K562 (cell line): ENCODE data around the gene TPX2. TPM values are rescaled to one million over a fixed set of nuclear protein-coding genes. Genes with fewer than 3 reads are reported as not detected.

Source experiments
- ATAC-seq: fragments of 200-7000 bp; cut with Tn5 transposase; 3 replicates; pipeline ENCODE4 v1.9.1; 2020; ENCODE audit warnings: moderate library complexity
- BruUV-seq: library from RNA; stranded (reverse); fragments of 400-500 nt; replicated peaks from 2 replicates; lab custom pipeline; 2021; lab: Mats Ljungman, UMichigan
- CTCF ChIA-PET: fragments of 300-600 bp; formaldehyde crosslinking; extraction: SDS; loops from one replicate; lab custom pipeline; 2021; ENCODE audit warnings: low intra/inter-chr PET ratio; lab: Yijun Ruan, JAX
- POLR2A ChIA-PET: fragments of 300-600, 350-650 bp; sonication (Branson Sonifier 250); formaldehyde crosslinking; extraction: SDS; loops from one replicate; lab custom pipeline; 2021; ENCODE audit warnings: antibody characterized with exemption, inconsistent platforms; lab: Yijun Ruan, JAX
- DNase-seq, 4 experiments: peaks; one replicate each; pipeline versions ENCODE4 v3.0.0 to v3.0.0-alpha.2; 2011 to 2018; ENCODE audit warnings: low spot score in 3 of 4, mixed read lengths in 3 of 4; ENCODE audit errors: extremely low read depth in 1 of 4
- FAIRE-seq: peaks from 2 replicates; lab custom pipeline; 2011; peaks lifted over from hg19 to GRCh38; lab: Jason Lieb, UNC
- H2AFZ ChIP-seq: 2 replicates; pipeline ENCODE4 v1.6.0; 2011; ENCODE audit warnings: low read depth, low read length, control low read depth, inconsistent platforms
- H3K27ac ChIP-seq: fragments of 200-600 bp; 3 replicates; pipeline ENCODE4 v1.8.0; 2011; ENCODE audit warnings: low read depth, mild to moderate bottlenecking, control low read depth, inconsistent platforms, low read length, moderate library complexity, mixed read lengths; ENCODE audit errors: extremely low read depth
- H3K27me3 ChIP-seq, 2 experiments: fragments of 300-600 bp in 1 of 2; 2 replicates in 1 of 2; 3 replicates in 1 of 2; pipeline versions ENCODE4 v1.6.0 to v1.8.0; 2011; ENCODE audit warnings: inconsistent platforms in 2 of 2, low read length in 2 of 2, mild to moderate bottlenecking in 1 of 2, mixed read lengths in 1 of 2, moderate library complexity in 1 of 2; ENCODE audit not compliant: control insufficient read depth in 2 of 2, insufficient read depth in 2 of 2
- H3K36me3 ChIP-seq: fragments of 300-600 bp; 3 replicates; pipeline ENCODE4 v1.8.0; 2011; ENCODE audit warnings: mild to moderate bottlenecking, low read length, inconsistent platforms; ENCODE audit not compliant: control insufficient read depth, insufficient read depth
- H3K4me1 ChIP-seq, 2 experiments: fragments of 200-600 bp in 1 of 2; replicated peaks in 1 of 2; 2 replicates in 1 of 2; 3 replicates in 1 of 2; pipeline versions ENCODE4 v1.5.1 to v1.8.0; 2011; ENCODE audit warnings: inconsistent platforms in 2 of 2, low read length in 2 of 2, mild to moderate bottlenecking in 1 of 2, mixed read lengths in 1 of 2, moderate library complexity in 1 of 2; ENCODE audit not compliant: control insufficient read depth in 2 of 2, insufficient read depth in 2 of 2
- H3K4me2 ChIP-seq: 2 replicates; pipeline ENCODE4 v1.6.1; 2011; ENCODE audit warnings: low read length, control low read depth, inconsistent platforms, mixed read lengths; ENCODE audit not compliant: insufficient read depth
- H3K4me3 ChIP-seq: fragments of 200-600 bp; sonication (generic), shearing (Covaris generic); 2 replicates; pipeline ENCODE4 v1.5.1; 2016; ENCODE audit warnings: control low read depth, inconsistent platforms
- H3K79me2 ChIP-seq: fragments of 200-600 bp; 3 replicates; pipeline ENCODE4 v1.8.0; 2011; ENCODE audit warnings: low read length, inconsistent platforms; ENCODE audit not compliant: control insufficient read depth, insufficient read depth
- H3K9ac ChIP-seq, 2 experiments: 2 replicates each; pipeline versions ENCODE4 v1.6.0 to v1.6.1; 2011; ENCODE audit warnings: low read depth in 2 of 2, low read length in 2 of 2, control low read depth in 1 of 2, inconsistent platforms in 1 of 2, mild to moderate bottlenecking in 1 of 2, mixed read lengths in 1 of 2; ENCODE audit not compliant: insufficient read depth in 1 of 2
- H3K9me1 ChIP-seq: one replicate; pipeline ENCODE4 v1.6.0; 2011; ENCODE audit warnings: inconsistent platforms, mild to moderate bottlenecking, low read length, moderate library complexity; ENCODE audit not compliant: control insufficient read depth, insufficient read depth
- H3K9me3 ChIP-seq: replicated peaks from 2 replicates; pipeline ENCODE4 v1.5.1; 2011; ENCODE audit warnings: low read depth, low read length, inconsistent platforms; ENCODE audit not compliant: control insufficient read depth, insufficient read depth
- H4K20me1 ChIP-seq: replicated peaks from 2 replicates; pipeline ENCODE4 v1.6.1; 2011; ENCODE audit warnings: low read length, inconsistent platforms, mixed read lengths; ENCODE audit not compliant: control insufficient read depth, insufficient read depth
- GTF2F1 ChIP-seq: IDR thresholded peaks from 2 replicates; pipeline ENCODE4 v1.6.1; 2011; ENCODE audit warnings: low read depth, low read length, improper control_type of control experiment
- HDAC6 ChIP-seq: IDR thresholded peaks from 2 replicates; pipeline ENCODE4 v1.6.1; 2012; ENCODE audit warnings: low read depth, mild to moderate bottlenecking, control low read depth, inconsistent platforms, low read length, moderate library complexity
- LEF1 ChIP-seq: fragments of 450-650 bp; IDR thresholded peaks from 2 replicates; pipeline ENCODE4 v1.6.1; 2016; ENCODE audit warnings: mild to moderate bottlenecking
- MNT ChIP-seq, 2 experiments: fragments of 450-650 bp; conservative IDR thresholded peaks; 2 replicates each; pipeline ENCODE4 v1.6.1; 2017; ENCODE audit warnings: mild to moderate bottlenecking in 2 of 2, moderate library complexity in 2 of 2
- NR2F6 ChIP-seq: fragments of 450-650 bp; formaldehyde crosslinking; IDR thresholded peaks from 2 replicates; pipeline ENCODE4 v1.4.0; 2020; ENCODE audit warnings: mild to moderate bottlenecking
- PML ChIP-seq: IDR thresholded peaks from 2 replicates; pipeline ENCODE4 v1.6.1; 2012; ENCODE audit warnings: low read length, inconsistent platforms
- RBM14 ChIP-seq: fragments of 200-400 bp; formaldehyde crosslinking; IDR thresholded peaks from 2 replicates; pipeline ENCODE4 v1.6.1; 2018; ENCODE audit warnings: low read depth, mild to moderate bottlenecking, low read length, moderate library complexity, borderline replicate concordance; ENCODE audit not compliant: insufficient read depth
- RHOXF2B ChIP-seq: fragments of 250-450 bp; sonication (Bioruptor Pico); conservative IDR thresholded peaks from 2 replicates; pipeline ENCODE4 v1.5.1; 2021
- RNF2 ChIP-seq: sonication (generic); IDR thresholded peaks from 2 replicates; pipeline ENCODE4 v1.6.1; 2016
- TCF7 ChIP-seq: sonication (generic); IDR thresholded peaks from 2 replicates; pipeline ENCODE4 v1.6.1; 2016; ENCODE audit warnings: antibody characterized with exemption, borderline replicate concordance
- TSC22D4 ChIP-seq: fragments of 450-650 bp; IDR thresholded peaks from 2 replicates; pipeline ENCODE4 v1.6.1; 2016; ENCODE audit warnings: missing genetic modification characterization, missing biosample characterization, control low read depth
- ZC3H4 ChIP-seq: sonication (generic); formaldehyde crosslinking; IDR thresholded peaks from 2 replicates; pipeline ENCODE4 v1.9.0; 2021; ENCODE audit warnings: missing genetic modification reagents, borderline replicate concordance
- ZNF12 ChIP-seq: sonication (generic); formaldehyde crosslinking; IDR thresholded peaks from 2 replicates; pipeline ENCODE4 v1.4.0; 2020; ENCODE audit warnings: mild to moderate bottlenecking, missing genetic modification reagents
- ZNF146 ChIP-seq: IDR thresholded peaks from one replicate; pipeline ENCODE4 v1.6.1; 2018; ENCODE audit warnings: missing compliant biosample characterization; ENCODE audit not compliant: unreplicated experiment
- ZNF316 ChIP-seq: fragments of 450-650 bp; IDR thresholded peaks from 2 replicates; pipeline ENCODE4 v1.6.1; 2016
- ZNF592 ChIP-seq: fragments of 450-650 bp; IDR thresholded peaks from 2 replicates; pipeline ENCODE4 v1.6.1; 2017; ENCODE audit warnings: antibody characterized with exemption, mild to moderate bottlenecking
- WGBS: fragments of 100-300 bp; shearing (Covaris generic); methylation state at CpG from one replicate; pipeline ENCODE4 v1.1.6; 2016; ENCODE audit warnings: low coverage, mixed read lengths; ENCODE audit not compliant: insufficient coverage; ENCODE audit errors: missing lambda C conversion rate; 5-methylcytosine and 5-hydroxymethylcytosine counted together
- in situ Hi-C: fragments of 300-500 bp; cut with MboI; formaldehyde crosslinking; loops from 4 replicates; pipeline ENCODE4 v1.15.0; 2018; ENCODE audit warnings: inconsistent platforms, mixed read lengths
- intact Hi-C: fragments of 100-400 bp; cut with micrococcal nuclease; formaldehyde crosslinking; loops from 2 replicates; pipeline ENCODE4 v1.14.2; 2022
- polyA plus RNA-seq, 8 experiments: library from polyadenylated mRNA; depleted of rRNA in 4 of 8; stranded (reverse) in 5 of 8; unstranded in 3 of 8; fragments of >200 nt; fragmentation: Nextera tagmentation in 2 of 8; fragmentation: Illumina TruSeq in 1 of 8; extraction: Ambion mirVana in 2 of 8; extraction: Trizol in 1 of 8; gene quantifications; 2 replicates each; pipeline versions ENCODE4 v1.2.1 to v1.2.3, GENCODE V29; 2011 to 2014; ENCODE audit warnings: inconsistent platforms in 1 of 8, missing spikeins in 1 of 8
- total RNA-seq, 7 experiments: library from RNA; depleted of rRNA in 6 of 7; stranded (reverse); fragments of >200 nt in 6 of 7; fragmentation: Illumina TruSeq in 2 of 7; extraction: Trizol in 2 of 7; gene quantifications; 2 replicates each; pipeline versions ENCODE4 v1.2.1 to v1.2.3, GENCODE V29; 2011 to 2021; ENCODE audit warnings: low replicate concordance in 1 of 7

TPX2 gene
- total and polyA plus RNA-seq, 9 of the 15 experiments (the other 6 are each of a cell fraction or from before 2014, with no cell fraction given): 48.0 to 241 (median 133) TPM

DNA sequence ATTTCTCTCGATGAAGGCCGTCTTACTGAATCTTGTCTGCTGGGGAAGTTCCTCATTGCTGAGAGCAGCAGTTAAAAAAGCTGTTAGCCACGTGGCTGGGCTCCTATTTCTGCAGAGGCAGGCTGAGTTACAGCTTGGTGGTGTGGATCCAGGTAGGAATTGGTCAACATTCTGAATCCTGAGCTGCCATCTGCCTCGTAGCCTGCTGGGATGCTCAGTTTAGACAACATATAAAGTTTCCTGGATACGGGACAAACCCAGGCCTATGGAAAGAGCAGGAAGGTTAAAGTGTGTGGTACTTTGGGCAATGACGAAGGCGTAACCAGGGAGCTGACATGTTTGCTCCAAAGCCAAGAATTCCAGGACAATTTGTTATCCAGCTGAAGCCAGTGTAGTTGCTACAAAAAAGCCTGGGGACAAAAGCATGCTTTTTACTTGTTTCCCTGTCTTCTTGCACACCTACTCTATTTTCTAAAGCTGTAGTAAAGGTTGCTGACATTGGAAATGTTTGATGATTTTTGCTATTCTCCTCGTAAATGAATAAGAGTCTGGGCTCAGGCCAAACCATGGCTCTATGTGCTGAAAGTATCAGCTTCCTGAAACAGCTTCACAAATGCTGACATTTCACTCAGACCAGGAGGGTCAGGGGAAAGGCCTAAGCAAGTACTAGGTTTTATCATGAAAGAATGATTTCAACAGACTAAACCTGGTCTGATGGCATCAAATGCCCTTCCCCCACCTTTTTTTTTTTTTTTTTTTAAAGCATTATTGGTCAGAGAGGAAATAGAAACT is 67.7 kb downstream of the TPX2 start:
- BruUV-seq: TSS peak; percentile 8
- H4K20me1 ChIP-seq: peaks cover 3% of the 10 kb centered on the region; the same call in 1 of the 2 replicates

More for the DNA sequence above, 67.7 kb downstream of the TPX2 start:
- intact Hi-C loops: no loop called here
- Histone ChIP-seq H3K36me3 (peaks cover 56% of the 10 kb centered on the region), H3K4me1 (peaks cover under 1 to 4% of the 10 kb centered on the region in 2 experiments), H3K27ac (no peak overlapping the region), H3K9me1 (no peaks in the 10 kb centered on the region)
- ChIA-PET POLR2A (interaction anchor here (0.6 to 0.8 kb wide), 3 partner anchors 11 to 199 kb away, joined by 3 to 4 read pairs (median 3); no protein-coding TSS in a partner anchor), CTCF (no interaction called here)
- DNase-seq: no peak
- 81% methylated on average over 8 of the region's 8 CpGs for WGBS
- TF ChIP-seq ZNF146 (CRISPR knock-in tag) (no peak), ZNF592 (no peak), HDAC6 (no peak), RNF2 (no peak), GTF2F1 (no peak), ZNF12 (CRISPR knock-in tag) (no peak), NR2F6 (no peak), ZC3H4 (CRISPR knock-in tag) (no peak), TCF7 (no peak), TSC22D4 (tag) (no peak), RHOXF2B (CRISPR knock-in tag) (no peak), PML (no peak), RBM14 (no peak), MNT (conservative IDR thresholded peaks at IDR 0.05) (no peak), ZNF316 (no peak), LEF1 (no peak)
- TF ChIP-seq, all 486 proteins: peak for 0
- FAIRE-seq (no peak), ATAC-seq (no peak)
- no peaks in the 10 kb centered on the region for H3K79me2 ChIP-seq
- H3K4me3 ChIP-seq: no peak overlapping the region
- no peaks in the 10 kb centered on the region for H3K9me3 ChIP-seq
- no peak overlapping the region for H2AFZ ChIP-seq
- H3K9ac ChIP-seq: no peak overlapping the region
- H3K27me3 ChIP-seq: no peaks in the 10 kb centered on the region
- in situ Hi-C loops: no loop called here
- no peak overlapping the region for H3K4me2 ChIP-seq
